AG08395 (cell line): ENCODE data around the gene SQOR.

ENCODE experiments used
- DNase-seq: peaks from one replicate; pipeline ENCODE4 v3.0.0; 2012; ENCODE audit warnings: mixed read lengths, low spot score

SQOR gene

DNA sequence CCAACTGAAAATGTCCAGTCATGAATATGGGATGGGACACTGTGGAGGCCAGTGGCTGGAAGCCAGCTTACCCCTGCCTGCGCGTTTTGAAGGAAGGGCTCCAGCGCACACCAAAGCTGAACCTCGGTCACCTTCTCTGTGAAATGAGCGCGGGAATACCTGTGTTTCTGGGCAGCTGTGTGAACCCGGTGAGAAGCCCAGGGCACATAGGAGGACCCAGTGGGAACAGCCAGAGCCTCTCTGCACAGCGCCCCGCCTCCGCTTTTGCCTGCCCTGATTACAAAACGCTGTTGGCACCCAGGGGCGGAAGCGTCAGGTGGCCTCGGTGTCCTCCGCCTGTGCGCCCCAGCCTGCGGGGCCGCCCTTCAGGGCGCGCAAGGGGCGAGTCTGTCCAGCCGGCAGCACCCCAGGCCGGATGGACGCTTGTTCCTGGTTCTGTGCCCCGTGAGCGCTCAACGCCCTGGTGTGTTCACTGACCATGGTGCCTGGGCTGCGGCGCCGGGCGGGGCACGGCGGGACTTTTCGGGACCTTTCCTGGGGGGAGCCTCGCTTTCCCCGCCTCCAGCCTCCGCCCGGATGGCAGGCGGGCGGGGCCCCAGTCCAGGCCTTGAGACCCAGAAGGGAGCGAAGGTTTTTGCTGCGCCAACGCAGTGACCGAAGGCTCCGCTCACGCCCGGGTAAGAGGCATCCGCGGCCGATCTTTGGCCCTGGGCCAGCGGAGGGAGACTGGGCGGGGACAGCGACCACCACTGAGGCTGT lies at the start of gene SQOR:
SQOR (plus strand) TSS at position 598 of the 759 bp plus-strand sequence. CDS start 23,895 bp downstream, outside the sequence.
- DNase-seq = peak; percentile 72

DNA sequence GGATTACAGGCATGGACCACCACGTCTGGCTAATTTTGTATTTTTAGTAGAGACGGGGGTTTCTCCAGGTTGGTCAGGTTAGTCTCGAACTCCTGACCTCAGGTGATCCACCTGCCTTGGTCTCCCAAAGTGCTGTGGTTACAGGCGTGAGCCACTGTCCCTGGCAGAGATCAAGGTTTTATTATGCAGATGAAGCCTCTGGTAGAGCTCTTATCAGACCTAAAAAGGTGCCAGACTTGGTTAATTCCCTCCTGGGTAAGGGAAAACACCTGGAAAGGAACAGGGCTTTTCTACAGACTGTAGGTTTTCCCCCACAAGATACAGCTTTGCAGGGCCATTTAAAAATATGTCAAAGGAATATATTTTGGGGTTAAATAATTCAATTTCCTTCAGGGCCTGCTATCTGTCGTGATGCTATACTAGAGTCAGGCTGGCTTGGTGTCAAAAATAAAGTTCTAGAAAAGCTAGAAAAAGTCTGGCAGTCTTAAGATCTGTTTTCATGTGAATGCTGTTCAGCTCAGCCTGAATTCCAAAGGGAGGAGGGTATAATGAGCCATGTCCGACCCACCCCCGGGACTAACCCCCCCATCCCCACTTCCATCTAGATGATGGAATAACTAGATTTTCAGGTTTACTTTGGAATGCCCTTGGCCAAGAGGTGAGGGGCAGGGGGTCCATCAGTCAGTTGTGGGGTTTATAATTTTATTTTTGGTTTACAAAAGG lies 49.6 kb upstream of the SQOR start:
- no peak for DNase-seq

GRCh38 chr15:45586125-45586524 lies 48.7 kb upstream of the SQOR start:
- no peak for DNase-seq

DNA sequence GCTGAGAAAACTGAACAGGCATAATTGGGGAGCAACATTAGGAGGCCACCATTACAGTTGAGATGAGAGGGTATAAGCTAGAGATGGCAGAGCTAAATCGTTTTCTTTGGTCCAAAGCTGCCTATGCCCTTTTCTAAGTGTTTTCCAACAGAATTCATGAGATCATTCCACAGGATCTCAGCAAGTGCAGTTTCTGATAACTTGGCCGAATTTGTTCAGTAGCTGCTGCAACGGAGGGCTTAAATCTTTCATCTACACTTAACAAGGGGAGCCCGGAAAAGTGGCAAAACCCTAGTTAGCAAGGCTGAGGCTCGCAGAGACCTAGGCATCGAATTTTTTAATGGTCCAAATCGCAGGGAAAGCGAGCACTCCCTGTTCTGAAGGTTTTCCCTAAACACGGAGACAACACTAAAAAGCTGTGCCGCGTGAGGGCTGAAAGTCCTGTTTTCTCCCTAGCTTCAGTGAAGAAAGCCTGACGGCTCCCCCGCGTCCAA lies 48.2 kb upstream of the SQOR start:
- peak; percentile 8 for DNase-seq

GRCh38 chr15:45587095-45587862 lies 47.5 kb upstream of the SQOR start, which contains the start of gene BLOC1S6:
TSS of gene BLOC1S6 (plus strand) at chr15:45587379. CDS start at chr15:45587444, 65 bp downstream.
- DNase-seq = peak; percentile 86

DNA sequence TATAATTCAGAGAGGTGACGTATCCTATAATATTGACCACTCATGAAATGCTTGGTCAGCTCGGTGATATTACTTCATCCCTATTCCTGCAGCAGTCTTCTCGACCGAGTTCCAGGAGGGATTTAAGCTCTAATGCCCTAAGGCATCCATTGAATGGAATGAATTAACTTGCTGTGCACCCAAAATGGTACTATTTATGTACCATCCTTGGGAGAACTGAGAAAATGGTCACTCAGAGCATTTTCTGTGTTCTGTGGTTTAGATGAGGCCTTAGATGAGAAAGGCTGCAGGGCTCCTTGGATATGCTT lies 47.0 kb upstream of the SQOR start:
- DNase-seq = no peak

DNA sequence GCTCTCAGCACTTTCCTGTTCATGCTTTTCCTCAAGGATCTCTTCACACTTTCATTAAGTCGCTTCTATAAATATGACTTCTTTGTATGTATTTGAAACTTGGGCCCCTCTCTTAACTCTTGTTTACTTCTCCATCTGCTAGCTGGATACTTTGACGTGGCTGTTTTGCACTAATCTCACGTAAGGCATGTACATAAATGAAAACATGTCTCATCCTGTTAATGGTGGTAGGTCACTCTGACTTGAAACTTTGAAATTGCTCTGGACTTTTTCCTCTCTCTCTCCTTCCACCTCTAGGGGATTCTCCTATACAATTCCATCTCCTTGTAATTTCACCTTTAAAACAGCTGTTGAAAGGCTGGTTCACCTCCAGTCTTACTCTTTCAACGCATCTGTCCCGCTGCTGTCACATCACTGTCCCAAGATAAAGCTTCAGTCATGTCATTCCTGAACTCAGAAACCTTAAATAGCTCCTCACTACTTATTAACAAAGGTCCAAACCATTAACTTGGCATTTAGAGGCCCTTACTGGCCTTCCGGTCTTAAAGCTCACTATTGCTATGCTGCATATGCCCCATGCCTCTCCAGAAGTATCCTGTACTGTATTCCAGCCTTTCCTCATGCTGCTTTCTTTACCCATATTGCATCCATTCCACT lies 46.5 kb upstream of the SQOR start:
- no peak for DNase-seq

- no peak for DNase-seq
Observed at GRCh38 chr15:45589256-45589655, 45.6 kb upstream of the SQOR start.

GRCh38 chr15:45594319-45594718 lies 40.5 kb upstream of the SQOR start:
- DNase-seq = no peak

- DNase-seq = no peak
Observed at GRCh38 chr15:45594835-45595530, 39.8 kb upstream of the SQOR start.

GRCh38 chr15:45603881-45604280 lies 30.9 kb upstream of the SQOR start:
- no peak for DNase-seq

DNA sequence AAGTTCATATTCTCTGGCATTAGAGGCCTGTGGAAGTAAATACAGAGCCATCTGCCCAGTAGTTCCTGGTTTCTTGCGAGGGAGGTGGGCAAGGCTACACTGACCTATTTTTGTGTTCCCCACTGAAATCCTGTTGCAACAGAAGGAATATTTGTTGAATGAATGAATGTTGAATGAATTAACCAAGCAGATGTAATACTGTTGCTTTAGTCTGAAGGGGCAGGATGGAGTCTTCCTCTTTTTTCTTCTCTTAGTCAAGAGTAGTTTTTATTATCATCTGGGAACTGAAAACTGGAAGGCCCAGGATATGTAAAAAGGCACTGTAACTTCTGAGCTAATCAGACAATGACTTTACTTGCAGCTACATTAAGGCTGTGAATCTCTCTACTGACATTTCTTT lies 30.5 kb upstream of the SQOR start:
- no peak for DNase-seq

- no peak for DNase-seq
Observed at GRCh38 chr15:45606413-45606812, 28.4 kb upstream of the SQOR start.

- DNase-seq = no peak
Observed at GRCh38 chr15:45606841-45607240, 28.0 kb upstream of the SQOR start.

DNA sequence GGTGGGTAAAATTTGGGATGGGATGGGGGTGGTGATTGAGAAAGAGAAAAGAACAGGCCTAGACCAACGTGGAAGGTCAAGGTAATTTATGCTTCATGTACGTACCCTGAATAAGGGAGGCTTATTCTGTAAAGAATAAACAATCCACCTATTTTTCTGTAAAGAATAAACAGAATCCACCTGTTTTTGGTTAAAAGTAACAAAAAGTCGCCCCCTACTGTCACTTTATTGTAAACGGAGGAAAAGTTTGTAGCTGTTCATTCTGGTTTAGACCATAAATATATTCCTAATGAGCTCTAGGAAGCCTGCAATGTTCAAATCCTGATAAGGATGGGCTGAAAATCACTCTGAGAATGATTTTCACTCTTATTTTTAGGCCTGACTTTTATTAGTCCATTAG lies 23.5 kb upstream of the SQOR start:
- peak; percentile 41 for DNase-seq

DNA sequence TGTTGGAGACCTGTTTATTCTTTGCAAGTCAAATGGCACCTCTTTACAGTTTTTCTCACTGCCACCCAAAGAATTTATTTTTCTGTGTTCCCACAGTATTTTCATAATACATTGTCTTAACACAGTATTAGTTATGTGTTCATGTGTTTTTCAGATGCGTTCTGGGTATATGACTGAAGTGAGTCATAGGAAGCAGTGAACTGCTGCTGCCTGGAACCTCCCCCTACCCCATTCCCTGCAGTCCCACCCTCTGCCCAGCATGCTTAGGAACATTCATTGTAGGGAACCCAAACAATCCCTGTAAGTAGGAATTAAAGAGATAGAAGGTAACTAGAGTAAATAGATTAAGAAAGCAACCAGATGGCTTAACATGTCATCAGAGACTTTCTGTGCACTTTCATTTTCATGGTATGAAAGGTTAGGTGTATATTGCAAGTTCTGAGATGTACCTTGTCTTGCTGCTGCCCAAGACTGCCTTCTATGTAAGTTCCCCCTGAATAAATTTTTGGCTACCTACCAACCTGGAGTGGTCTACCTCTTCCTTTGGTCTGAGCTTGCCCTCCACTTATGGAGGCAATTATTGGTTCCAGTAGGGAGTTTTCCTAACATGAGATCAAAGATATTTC lies 21.9 kb upstream of the SQOR start:
- peak; percentile 19 for DNase-seq

DNA sequence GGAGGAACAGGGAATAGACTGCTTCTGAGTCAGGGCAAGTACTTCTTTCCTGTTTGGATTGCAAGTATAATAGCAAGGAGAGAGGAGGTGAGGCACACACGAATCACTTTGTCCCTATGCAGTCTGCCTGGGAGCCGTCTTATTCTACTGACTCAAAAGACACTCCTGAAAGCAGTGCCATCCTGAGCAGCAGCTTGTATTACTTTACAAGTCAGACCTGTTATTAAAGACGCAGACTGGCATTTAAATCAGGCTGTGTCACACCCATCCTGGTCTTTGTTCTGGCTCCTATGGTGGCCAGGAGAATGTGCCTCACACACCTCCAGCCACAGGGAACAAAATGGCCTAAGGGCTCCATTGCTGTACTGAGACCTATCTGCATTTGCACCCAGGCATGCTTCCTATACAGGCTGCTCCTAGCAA lies 17.9 kb upstream of the SQOR start:
- DNase-seq = no peak

- DNase-seq = no peak
Observed at GRCh38 chr15:45618813-45619212, 16.0 kb upstream of the SQOR start.

- no peak for DNase-seq
Observed at GRCh38 chr15:45628136-45628535, 6.7 kb upstream of the SQOR start.

DNA sequence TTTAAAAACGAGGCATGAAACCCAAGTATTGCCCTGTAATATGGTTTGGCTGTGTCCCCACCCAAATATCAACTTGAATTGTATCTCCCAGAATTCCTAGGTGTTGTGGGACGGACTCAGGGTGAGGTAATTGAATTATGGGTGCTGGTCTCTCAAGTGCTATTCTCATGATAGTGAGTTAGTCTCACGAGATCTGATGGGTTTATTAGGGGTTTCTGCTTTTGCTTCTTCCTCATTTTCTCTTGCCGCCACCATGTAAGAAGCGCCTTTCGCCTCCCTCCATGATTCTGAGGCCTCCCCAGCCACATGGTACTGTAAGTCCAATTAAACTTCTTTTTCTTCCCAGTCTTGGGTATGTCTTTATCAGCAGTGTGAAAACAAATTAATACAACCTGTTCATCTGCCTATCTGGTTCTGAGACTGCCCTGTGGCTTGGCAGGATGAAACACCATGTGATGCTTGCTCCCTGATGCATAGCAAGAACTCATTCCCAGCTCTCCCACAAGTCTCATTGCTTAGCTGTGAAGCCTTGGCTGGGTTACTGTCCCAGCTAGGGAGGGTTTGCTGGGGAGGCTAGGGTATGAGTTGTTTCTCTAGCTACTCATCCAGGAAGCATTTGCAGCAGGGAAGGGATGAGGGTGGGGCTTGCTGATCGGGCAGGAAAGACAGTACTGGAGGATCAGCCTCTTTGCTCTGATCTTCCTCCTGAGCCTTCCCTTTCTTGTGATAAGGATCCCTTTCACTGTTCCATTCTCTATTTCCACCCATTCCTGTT lies 3.7 kb upstream of the SQOR start:
- DNase-seq = peak; percentile 92
